ENCODE results near the gene ZNF557.
A peak's percentile ranks its signal among the peaks of the same experiment; 100 is the strongest.
"Not testable (repeated sequence)": the region's sequence is repeated elsewhere in the genome, so short reads cannot be mapped to it uniquely, and the experiment has no call there.

ZNF557 gene

GRCh38 chr19:7069042-7069903, at the start of gene ZNF557:
Gene ZNF557, plus strand, starts transcription at chr19:7069703. Its CDS starts 5,372 bp downstream, at chr19:7075075.
- peak; percentile 53 for FAIRE-seq

DNA sequence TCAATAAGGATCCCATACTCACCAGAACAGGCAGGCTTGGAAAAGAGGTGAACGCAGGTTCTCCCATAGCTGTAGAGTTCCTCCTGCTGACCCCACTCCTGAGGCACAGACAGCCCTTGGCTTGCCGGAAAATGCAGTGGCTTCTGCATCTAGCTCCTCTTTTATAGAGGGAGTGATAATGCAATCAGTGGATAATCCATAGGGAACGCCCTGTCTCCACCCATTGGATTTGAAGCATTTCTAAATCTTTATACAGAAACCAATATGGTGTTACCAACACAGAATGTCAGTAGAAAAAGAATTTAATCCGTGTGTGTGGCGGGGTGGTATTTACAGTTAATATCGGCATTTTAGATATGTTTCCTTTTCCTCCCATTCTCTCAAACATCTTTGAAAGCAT, 48.2 kb upstream of the ZNF557 start, which contains the start of gene MBD3L2B:
Gene MBD3L2B (minus strand): TSS at position 101 of the 400 bp plus-strand sequence. CDS start 34 bp downstream, at position 67.
- not testable (repeated sequence) for FAIRE-seq

DNA sequence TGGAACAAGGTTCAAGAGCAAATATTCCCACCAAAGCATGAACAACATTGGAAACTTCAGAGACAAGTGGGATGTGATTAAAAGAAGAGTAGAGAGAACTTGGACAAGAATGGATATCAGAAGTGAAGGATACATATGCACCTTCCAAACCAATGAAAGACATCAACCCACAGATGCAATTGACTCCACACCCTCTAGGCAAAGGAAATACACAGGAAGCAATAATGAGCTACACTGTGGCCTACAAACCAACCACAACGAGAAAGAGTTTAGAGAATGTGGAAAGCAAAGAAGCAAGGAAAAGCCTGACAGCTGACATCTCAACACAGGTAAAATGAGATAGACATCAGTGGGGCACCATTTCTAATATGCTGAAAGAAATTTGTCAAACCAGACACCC, 40.7 kb upstream of the ZNF557 start:
- not testable (repeated sequence) for FAIRE-seq

DNA sequence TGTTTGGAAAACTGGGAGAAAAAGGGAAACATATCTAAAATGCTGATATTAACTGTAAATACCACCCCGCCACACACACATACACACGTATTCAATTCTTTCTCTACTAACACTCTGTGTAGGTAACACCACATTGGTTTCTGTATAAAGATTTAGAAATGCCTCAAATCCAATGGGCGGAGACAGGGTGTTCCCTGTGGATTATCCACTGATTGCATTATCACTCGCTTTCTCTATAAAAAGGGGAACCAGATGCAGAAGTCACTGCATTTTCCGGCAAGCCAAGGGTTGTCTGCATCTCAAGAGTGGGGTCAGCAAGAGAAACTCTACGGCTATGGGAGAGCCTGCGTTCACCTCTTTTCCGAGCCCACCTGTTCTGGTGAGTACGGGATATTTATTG, 39.2 kb upstream of the ZNF557 start, which contains the start of gene MBD3L5:
Gene MBD3L5 (plus strand): TSS at position 301 of the 400 bp plus-strand sequence. CDS start 34 bp downstream, at position 335.
- not testable (repeated sequence) for FAIRE-seq

GRCh38 chr19:7040079-7040478, 29.4 kb upstream of the ZNF557 start, which contains the start of gene MBD3L4:
Gene MBD3L4, minus strand, starts transcription at chr19:7040179. Its CDS starts 35 bp downstream, at chr19:7040144.
- not testable (repeated sequence) for FAIRE-seq

GRCh38 chr19:7041563-7041962, 27.9 kb upstream of the ZNF557 start:
- not testable (repeated sequence) for FAIRE-seq

DNA sequence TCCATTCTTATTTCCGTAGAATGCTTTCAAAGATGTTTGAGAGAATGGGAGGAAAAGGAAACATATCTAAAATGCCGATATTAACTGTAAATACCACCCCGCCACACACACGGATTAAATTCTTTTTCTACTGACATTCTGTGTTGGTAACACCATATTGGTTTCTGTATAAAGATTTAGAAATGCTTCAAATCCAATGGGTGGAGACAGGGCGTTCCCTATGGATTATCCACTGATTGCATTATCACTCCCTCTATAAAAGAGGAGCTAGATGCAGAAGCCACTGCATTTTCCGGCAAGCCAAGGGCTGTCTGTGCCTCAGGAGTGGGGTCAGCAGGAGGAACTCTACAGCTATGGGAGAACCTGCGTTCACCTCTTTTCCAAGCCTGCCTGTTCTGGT, 20.5 kb upstream of the ZNF557 start, which contains the start of gene MBD3L2:
Gene MBD3L2 (plus strand): TSS at position 301 of the 400 bp plus-strand sequence. CDS start 53 bp downstream, at position 354.
- FAIRE-seq: not testable (repeated sequence)

- FAIRE-seq: not testable (repeated sequence)
Measured at GRCh38 chr19:7051421-7051820, 18.1 kb upstream of the ZNF557 start.

DNA sequence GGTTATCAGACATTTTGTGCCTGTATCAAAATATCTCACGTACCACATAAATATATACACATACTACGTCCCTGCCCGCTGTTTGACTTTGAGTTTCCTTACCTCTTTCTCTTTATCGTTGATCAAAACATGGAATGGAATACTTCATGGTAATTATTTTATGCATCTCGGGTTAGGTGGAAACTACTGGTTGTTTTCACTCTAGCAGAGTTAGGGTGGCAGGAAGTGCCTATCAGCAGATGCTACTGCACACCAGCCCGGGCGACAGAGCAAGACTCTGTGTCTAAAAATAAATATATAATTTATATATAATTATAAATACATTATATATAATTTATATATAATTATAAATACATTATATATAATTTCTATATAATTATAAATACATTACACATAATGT, 16.6 kb upstream of the ZNF557 start:
- FAIRE-seq: not testable (repeated sequence)

DNA sequence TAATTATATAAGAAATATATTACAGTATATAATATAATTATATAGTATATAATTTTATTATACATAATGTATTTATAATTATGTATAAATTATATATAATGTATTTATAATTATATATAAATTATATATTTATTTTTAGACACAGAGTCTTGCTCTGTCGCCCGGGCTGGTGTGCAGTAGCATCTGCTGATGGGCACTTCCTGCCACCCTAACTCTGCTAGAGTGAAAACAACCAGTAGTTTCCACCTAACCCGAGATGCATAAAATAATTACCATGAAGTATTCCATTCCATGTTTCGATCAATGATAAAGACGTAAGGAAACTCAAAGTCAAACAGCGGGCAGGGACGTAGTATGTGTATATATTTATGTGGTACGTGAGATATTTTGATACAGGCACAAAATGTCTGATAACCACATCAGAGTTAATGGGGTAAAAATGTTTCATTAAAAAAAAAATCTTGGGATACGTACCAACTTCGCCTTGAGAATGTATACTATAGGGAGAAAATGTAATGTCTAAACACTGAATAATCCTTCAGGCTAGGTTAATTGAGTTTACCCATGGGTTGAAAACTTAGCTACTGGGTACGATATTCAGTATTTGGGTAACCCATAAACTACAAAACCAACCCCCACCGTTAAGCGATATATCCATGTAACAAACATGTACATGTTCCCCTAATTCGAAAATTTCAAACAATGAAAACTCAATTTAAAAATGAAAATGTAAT, 14.7 kb upstream of the ZNF557 start:
- not testable (repeated sequence) for FAIRE-seq

DNA sequence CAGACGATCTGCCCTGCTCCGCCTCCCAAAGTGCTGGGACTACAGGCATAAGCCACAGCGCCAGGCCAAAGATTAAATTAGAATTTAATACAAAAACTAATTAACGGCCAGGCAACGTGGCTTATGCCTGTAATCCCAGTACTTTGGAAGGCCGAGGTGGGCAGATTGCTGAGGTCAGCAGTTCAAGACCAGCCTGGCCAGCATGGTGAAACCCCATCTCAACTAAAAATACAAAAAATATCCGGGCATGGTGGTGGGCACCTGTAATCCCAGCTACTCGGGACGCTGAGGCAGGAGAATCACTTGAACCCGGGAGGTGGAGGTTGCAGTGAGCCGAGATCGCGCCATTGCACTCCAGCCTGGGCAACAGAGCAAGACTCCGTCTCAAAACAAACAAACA, 13.8 kb upstream of the ZNF557 start:
- FAIRE-seq: not testable (repeated sequence)

GRCh38 chr19:7056371-7056770, 13.1 kb upstream of the ZNF557 start:
- not testable (repeated sequence) for FAIRE-seq

DNA sequence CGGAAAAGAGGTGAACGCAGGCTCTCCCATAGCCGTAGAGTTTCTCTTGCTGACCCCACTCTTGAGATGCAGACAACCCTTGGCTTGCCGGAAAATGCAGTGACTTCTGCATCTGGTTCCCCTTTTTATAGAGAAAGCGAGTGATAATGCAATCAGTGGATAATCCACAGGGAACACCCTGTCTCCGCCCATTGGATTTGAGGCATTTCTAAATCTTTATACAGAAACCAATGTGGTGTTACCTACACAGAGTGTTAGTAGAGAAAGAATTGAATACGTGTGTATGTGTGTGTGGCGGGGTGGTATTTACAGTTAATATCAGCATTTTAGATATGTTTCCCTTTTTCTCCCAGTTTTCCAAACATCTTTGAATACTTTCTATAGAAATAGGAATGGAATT, 10.9 kb upstream of the ZNF557 start, which contains the start of gene MBD3L3:
Gene MBD3L3 (minus strand): TSS at position 101 of the 400 bp plus-strand sequence. CDS start 71 bp downstream, at position 30.
- FAIRE-seq: not testable (repeated sequence)

DNA sequence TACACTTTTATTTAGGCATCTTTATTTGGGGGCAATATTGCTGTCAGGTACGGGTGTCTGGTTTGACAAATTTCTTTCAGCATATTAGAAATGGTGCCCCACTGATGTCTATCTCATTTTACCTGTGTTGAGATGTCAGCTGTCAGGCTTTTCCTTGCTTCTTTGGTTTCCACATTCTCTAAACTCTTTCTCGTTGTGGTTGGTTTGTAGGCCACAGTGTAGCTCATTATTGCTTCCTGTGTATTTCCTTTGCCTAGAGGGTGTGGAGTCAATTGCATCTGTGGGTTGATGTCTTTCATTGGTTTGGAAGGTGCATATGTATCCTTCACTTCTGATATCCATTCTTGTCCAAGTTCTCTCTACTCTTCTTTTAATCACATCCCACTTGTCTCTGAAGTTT, 9.5 kb upstream of the ZNF557 start:
- not testable (repeated sequence) for FAIRE-seq

DNA sequence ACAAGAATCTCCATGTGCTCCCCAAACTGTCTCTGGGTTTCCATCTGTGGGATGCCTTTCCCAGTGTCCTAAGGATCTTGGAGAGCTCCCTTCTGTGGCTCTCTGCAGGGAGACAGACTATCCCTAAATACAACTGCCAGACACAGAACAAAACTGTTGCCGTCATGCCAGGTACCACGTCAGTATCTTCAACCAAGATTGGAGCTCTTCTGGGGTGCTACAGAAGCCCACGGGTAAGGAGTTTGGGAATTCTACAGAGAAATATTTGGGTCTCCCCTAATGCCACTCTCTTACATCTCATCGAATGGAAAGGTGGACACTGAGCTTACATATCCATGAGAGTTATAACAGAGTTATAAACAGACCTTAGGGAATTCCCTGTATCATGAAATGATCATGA, 6.2 kb upstream of the ZNF557 start:
- FAIRE-seq: no peak

DNA sequence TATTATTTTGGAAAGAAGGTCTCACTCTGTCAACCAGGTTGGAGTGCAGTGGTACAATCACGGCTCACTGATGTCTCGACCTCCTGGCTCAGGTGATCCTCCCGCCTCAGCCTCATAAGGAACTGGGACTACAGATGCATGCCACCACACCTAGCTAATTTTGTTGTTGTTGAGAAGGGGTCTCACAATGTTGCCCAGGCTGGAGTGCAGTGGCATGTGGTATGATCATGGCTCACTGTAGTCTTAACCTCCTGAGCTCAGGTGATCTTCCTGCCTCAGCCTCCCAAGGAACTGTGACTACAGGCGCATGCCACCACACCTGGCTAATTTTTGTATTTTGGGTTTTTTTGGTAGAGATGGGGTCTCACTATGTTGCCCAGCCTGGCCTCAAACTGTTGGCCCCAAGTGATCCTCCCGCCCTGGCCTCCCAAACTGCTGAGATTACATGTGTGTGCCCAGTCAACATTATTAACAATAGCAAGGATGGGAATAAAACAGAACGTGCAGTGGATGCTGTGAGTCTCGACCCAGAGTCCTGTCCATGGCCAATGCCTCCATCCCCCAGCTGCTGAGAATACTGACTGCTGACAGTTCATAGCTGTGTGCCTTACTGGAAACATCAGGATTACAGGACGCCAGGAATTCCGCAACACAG, 5.6 kb upstream of the ZNF557 start:
- FAIRE-seq: no peak

DNA sequence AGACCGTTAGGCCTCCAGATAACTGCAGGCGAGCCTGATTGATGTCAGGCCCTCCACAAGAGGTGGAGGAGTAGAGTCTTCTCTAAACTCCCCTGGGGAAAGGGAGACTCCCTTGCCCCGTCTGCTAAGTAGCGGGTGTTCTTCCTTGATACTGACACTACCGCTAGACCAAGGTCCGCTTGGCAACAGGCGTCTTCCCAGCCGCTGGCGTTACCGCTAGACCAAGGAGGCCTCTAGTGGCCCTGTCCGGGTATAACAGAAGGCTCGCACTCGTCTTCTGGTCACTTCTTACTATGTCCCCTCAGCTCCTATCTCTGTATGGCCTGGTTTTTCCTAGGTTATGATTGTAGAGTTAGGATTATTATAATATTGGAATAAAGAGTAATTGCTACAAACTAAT, 2.4 kb upstream of the ZNF557 start:
- not testable (repeated sequence) for FAIRE-seq

GRCh38 chr19:7067716-7068115, 1.8 kb upstream of the ZNF557 start:
- FAIRE-seq: no peak

DNA sequence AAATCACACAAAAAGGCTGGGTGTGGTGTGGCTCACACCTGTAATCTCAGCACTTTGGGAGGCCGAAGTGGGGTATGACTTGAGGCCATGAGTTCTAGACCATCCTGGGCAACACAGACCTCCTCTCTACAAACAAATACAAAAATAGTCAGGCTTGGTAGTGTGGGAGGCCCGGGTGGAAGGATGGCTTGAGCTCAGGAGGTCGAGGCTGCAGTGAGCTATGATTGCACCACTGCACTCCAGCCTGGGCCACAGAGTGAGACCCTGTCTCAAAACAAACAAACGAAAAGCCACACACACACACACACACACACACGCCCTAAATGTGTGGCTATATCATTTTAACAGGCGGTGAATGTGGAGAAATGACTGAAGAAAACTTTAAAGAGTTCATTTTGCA, 904 bp upstream of the ZNF557 start:
- FAIRE-seq: no peak

GRCh38 chr19:7069904-7070226, 362 bp downstream of the ZNF557 start:
- FAIRE-seq: no peak

GRCh38 chr19:7072541-7072940, 3.0 kb downstream of the ZNF557 start:
- FAIRE-seq: no peak

GRCh38 chr19:7074705-7075282, 5.3 kb downstream of the ZNF557 start:
- FAIRE-seq: no peak
